ENCODE measurements around the gene TMEM200C.
"Not testable (repeated sequence)": the region's sequence is repeated elsewhere in the genome, so short reads cannot be mapped to it uniquely, and the experiment has no call there.

GRCh38 chr18:5862127-5862526 is 33.2 kb downstream of the TMEM200C start:
- TF ChIP-seq CTCF, POLR2A (IDR thresholded peaks at IDR 0.05): not testable (repeated sequence)

Data from Peyer's patch (tissue), 4 donors.